ENCODE data around the gene POLN. TPM values are rescaled to one million over a fixed set of nuclear protein-coding genes. Genes with fewer than 3 reads are reported as not detected.

The POLN gene
- polyA plus RNA-seq, 1 experiment = 0.35 TPM

DNA sequence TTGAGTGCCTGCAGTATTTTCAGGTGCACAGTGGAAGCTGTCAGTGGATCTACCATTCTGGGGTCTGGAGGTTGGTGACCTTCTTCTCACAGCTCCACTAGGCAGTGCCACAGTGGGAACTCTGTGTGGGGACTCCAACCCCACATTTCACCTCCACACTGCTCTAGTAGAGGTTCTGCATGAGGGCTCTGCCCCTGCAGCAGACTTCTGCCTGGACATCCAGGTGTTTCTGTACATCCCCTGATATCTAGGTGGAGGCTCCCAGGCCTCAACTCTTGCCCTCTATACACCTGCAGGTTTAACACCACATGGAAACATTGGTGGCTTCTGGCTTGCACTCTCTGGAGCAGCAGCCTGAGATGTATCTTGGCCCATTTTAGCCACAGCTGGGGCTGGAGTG, 216.1 kb downstream of the POLN start:
- DNase-seq (ENCODE audit: low read depth, low spot score) = no peak
- TF ChIP-seq, protein P1, sequence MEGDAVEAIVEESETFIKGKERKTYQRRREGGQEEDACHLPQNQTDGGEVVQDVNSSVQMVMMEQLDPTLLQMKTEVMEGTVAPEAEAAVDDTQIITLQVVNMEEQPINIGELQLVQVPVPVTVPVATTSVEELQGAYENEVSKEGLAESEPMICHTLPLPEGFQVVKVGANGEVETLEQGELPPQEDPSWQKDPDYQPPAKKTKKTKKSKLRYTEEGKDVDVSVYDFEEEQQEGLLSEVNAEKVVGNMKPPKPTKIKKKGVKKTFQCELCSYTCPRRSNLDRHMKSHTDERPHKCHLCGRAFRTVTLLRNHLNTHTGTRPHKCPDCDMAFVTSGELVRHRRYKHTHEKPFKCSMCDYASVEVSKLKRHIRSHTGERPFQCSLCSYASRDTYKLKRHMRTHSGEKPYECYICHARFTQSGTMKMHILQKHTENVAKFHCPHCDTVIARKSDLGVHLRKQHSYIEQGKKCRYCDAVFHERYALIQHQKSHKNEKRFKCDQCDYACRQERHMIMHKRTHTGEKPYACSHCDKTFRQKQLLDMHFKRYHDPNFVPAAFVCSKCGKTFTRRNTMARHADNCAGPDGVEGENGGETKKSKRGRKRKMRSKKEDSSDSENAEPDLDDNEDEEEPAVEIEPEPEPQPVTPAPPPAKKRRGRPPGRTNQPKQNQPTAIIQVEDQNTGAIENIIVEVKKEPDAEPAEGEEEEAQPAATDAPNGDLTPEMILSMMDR (IDR thresholded peaks at IDR 0.05; ENCODE audit: low read depth, low read length) = no peak
- ChIA-PET POLR2A (no interaction called here), CTCF (no interaction called here)
- Histone ChIP-seq H3K4me3 (ENCODE audit: low read depth, low read length) (no peak overlapping the region), H3K9me3 (ENCODE audit: control insufficient read depth, insufficient read depth, low read length) (peaks cover 6% of the 10 kb centered on the region), H3K27ac (ENCODE audit: low read depth, low read length) (no peak overlapping the region), H3K27me3 (ENCODE audit: control insufficient read depth, insufficient read depth, low read length) (peaks cover 44% of the 10 kb centered on the region)

DNA sequence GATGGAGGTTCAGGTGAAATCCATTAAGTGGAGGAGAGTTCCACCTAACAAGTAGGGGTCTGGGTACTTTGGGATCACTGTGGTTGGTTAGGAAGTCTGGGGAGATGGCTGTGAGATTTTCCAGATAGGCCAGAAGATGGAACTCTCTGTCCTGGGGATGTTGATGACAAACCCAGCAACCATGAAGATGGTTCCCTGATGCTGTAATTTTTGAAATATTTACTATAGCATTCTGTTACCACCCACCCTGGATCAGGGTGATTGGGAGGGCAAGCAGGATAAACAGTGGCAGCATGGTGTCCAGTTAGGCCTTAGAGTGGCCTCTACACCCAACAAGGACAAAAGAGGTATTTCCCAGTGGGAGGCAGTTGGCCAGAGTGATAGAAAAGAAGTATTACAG, 217.2 kb downstream of the POLN start:
- Histone ChIP-seq H3K27me3 (ENCODE audit: control insufficient read depth, insufficient read depth, low read length) (peaks cover 47% of the 10 kb centered on the region), H3K9me3 (ENCODE audit: control insufficient read depth, insufficient read depth, low read length) (peaks cover 6% of the 10 kb centered on the region), H3K4me3 (ENCODE audit: low read depth, low read length) (no peak overlapping the region), H3K27ac (ENCODE audit: low read depth, low read length) (no peak overlapping the region)
- TF ChIP-seq, protein P1 (IDR thresholded peaks at IDR 0.05; ENCODE audit: low read depth, low read length) = no peak
- no peak for DNase-seq (ENCODE audit: low read depth, low spot score)
- CTCF ChIA-PET = no interaction called here
- POLR2A ChIA-PET = no interaction called here

Small RNAs within 50 kb of the gene (small RNA-seq; reads per million reads assigned to genes)
- gene COX6B1P5 (ENCODE audit: insufficient read length, low read depth) = not detected

Other genes with a start within 250 kb of the POLN start
- 9.1 and 9.3 TPM in 2 replicates for gene NELFA, start 233.1 kb downstream of the POLN start, polyA plus RNA-seq (2011; rRNA removed)
- not detected in 2 replicates for gene NAT8L, start 182.8 kb downstream of the POLN start, polyA plus RNA-seq (2011; rRNA removed)
- gene HAUS3, start within 50 bp of the POLN start, polyA plus RNA-seq (2011; rRNA removed) = 3.1 and 6.0 TPM in 2 replicates
- gene MXD4, start 20.0 kb upstream of the POLN start, polyA plus RNA-seq (2011; rRNA removed) = 46.0 and 59.5 TPM in 2 replicates
- gene ZFYVE28, start 176.5 kb upstream of the POLN start, polyA plus RNA-seq (2011; rRNA removed) = 2.2 and 3.1 TPM in 2 replicates
- gene CFAP99, start 176.8 kb upstream of the POLN start, polyA plus RNA-seq (2011; rRNA removed) = not detected in 2 replicates
- 83.1 and 95.4 TPM in 2 replicates for gene RNF4, start 227.0 kb upstream of the POLN start, polyA plus RNA-seq (2011; rRNA removed)

Measured in AG04450 (cell line).